K562 (cell line): Measurements from ENCODE around the gene CHML. TPM values are rescaled to one million over a fixed set of nuclear protein-coding genes. Genes with fewer than 3 reads are reported as not detected.

Source experiments
- AFF1 ChIP-seq, 2 experiments: fragments of 450-650 bp; IDR thresholded peaks; 2 replicates each; pipeline ENCODE4 v1.6.1; 2018; ENCODE audit warnings: mild to moderate bottlenecking in 2 of 2, low read depth in 1 of 2; ENCODE audit not compliant: partially characterized antibody in 2 of 2
- BRF2 ChIP-seq: IDR thresholded peaks from 3 replicates; pipeline ENCODE4 v1.6.1; 2011; ENCODE audit warnings: borderline replicate concordance, mild to moderate bottlenecking; ENCODE audit not compliant: insufficient read length, insufficient read depth
- CBX3 ChIP-seq, 2 experiments: IDR thresholded peaks; 1 replicate in 1 of 2; 2 replicates in 1 of 2; pipeline ENCODE4 v1.6.1; 2012; ENCODE audit warnings: inconsistent platforms in 2 of 2, low read length in 2 of 2, borderline replicate concordance in 1 of 2, control low read depth in 1 of 2
- CEBPB ChIP-seq: fragments of 450-650 bp; IDR thresholded peaks from 2 replicates; pipeline ENCODE4 v1.6.1; 2016; ENCODE audit warnings: missing genetic modification characterization, missing compliant biosample characterization
- CTBP1 ChIP-seq: fragments of 450-650 bp; IDR thresholded peaks from 2 replicates; pipeline ENCODE4 v1.6.1; 2016; ENCODE audit warnings: borderline replicate concordance
- EP300 ChIP-seq: IDR thresholded peaks from 2 replicates; pipeline ENCODE4 v1.6.1; 2012; ENCODE audit warnings: low read length, improper control_type of control experiment
- GATA2 ChIP-seq: sonication (generic); formaldehyde crosslinking; IDR thresholded peaks from 2 replicates; pipeline ENCODE4 v1.4.0; 2020; ENCODE audit warnings: mild to moderate bottlenecking, missing genetic modification reagents
- MEF2A ChIP-seq: IDR thresholded peaks from 2 replicates; pipeline ENCODE4 v1.6.1; 2011; ENCODE audit warnings: low read depth, mild to moderate bottlenecking, low read length, moderate library complexity; ENCODE audit not compliant: control insufficient read depth
- MEIS2 ChIP-seq: fragments of 450-650 bp; IDR thresholded peaks from 2 replicates; pipeline ENCODE4 v1.6.1; 2014; ENCODE audit warnings: mild to moderate bottlenecking; ENCODE audit not compliant: partially characterized antibody
- NCOR1 ChIP-seq: fragments of 450-650 bp; IDR thresholded peaks from 2 replicates; pipeline ENCODE4 v1.6.1; 2016; ENCODE audit warnings: mild to moderate bottlenecking, moderate library complexity
- TBP ChIP-seq: optimal IDR thresholded peaks from 2 replicates; pipeline ENCODE3; 2011; ENCODE audit warnings: low read depth, low read length, improper control_type of control experiment
- USF2 ChIP-seq: sonication (generic); formaldehyde crosslinking; IDR thresholded peaks from 2 replicates; pipeline ENCODE4 v1.5.0; 2020; ENCODE audit warnings: missing genetic modification reagents
- ZBTB5 ChIP-seq: fragments of 450-650 bp; IDR thresholded peaks from 2 replicates; pipeline ENCODE4 v1.6.1; 2017; ENCODE audit warnings: antibody characterized with exemption
- ZFP91 ChIP-seq: sonication (generic); formaldehyde crosslinking; IDR thresholded peaks from 2 replicates; pipeline ENCODE4 v1.8.0; 2022; ENCODE audit warnings: mild to moderate bottlenecking, missing genetic modification reagents
- ZNF280A ChIP-seq: fragments of 450-650 bp; IDR thresholded peaks from 2 replicates; pipeline ENCODE4 v1.6.1; 2018; ENCODE audit warnings: mild to moderate bottlenecking, low read depth; ENCODE audit not compliant: partially characterized antibody
- ZNF384 ChIP-seq: IDR thresholded peaks from 2 replicates; pipeline ENCODE4 v1.6.1; 2012; ENCODE audit warnings: low read depth, low read length, improper control_type of control experiment
- ZNF764 ChIP-seq: fragments of 250-450 bp; sonication (Bioruptor Pico); IDR thresholded peaks from 2 replicates; pipeline ENCODE4 v1.4.0; 2020; ENCODE audit warnings: low read depth, mild to moderate bottlenecking, moderate library complexity
- polyA plus RNA-seq, 8 experiments: library from polyadenylated mRNA; depleted of rRNA in 4 of 8; stranded (reverse) in 5 of 8; unstranded in 3 of 8; fragments of >200 nt; fragmentation: Nextera tagmentation in 2 of 8; fragmentation: Illumina TruSeq in 1 of 8; extraction: Ambion mirVana in 2 of 8; extraction: Trizol in 1 of 8; gene quantifications; 2 replicates each; pipeline versions ENCODE4 v1.2.1 to v1.2.3, GENCODE V29; 2011 to 2014; ENCODE audit warnings: inconsistent platforms in 1 of 8, missing spikeins in 1 of 8
- total RNA-seq, 7 experiments: library from RNA; depleted of rRNA in 6 of 7; stranded (reverse); fragments of >200 nt in 6 of 7; fragmentation: Illumina TruSeq in 2 of 7; extraction: Trizol in 2 of 7; gene quantifications; 2 replicates each; pipeline versions ENCODE4 v1.2.1 to v1.2.3, GENCODE V29; 2011 to 2021; ENCODE audit warnings: low replicate concordance in 1 of 7

CHML gene
- total and polyA plus RNA-seq, 9 of the 15 experiments (the other 6 are each of a cell fraction or from before 2014, with no cell fraction given): 13.0 to 88.3 (median 62.8) TPM

- TF ChIP-seq GATA2 (CRISPR knock-in tag): no peak
- TF ChIP-seq ZNF764 (CRISPR knock-in tag): no peak
- no peak for TF ChIP-seq AFF1 (IDR thresholded peaks at IDR 0.05; ENCODE audit: low read depth in 1 of 2, partially characterized antibody in 2 of 2)
- TF ChIP-seq CBX3 (IDR thresholded peaks at IDR 0.05; ENCODE audit: borderline replicate concordance in 1 of 2, low read length in 2 of 2): peak in 1 of 2 experiments; percentile 88; a peak in 1 of 3 replicates
- no peak for TF ChIP-seq TBP
- peak; percentile 35; the same call in 1 of the 2 replicates for TF ChIP-seq ZNF384
- no peak for TF ChIP-seq CTBP1
- TF ChIP-seq ZBTB5: no peak
- TF ChIP-seq ZNF280A: no peak
- TF ChIP-seq USF2 (CRISPR knock-in tag): no peak
- peak; percentile 98 for TF ChIP-seq MEF2A
- peak; percentile 97 for TF ChIP-seq MEIS2
- TF ChIP-seq EP300: peak; percentile 25; the same call in 1 of the 2 replicates
- TF ChIP-seq CEBPB: peak; percentile 11; the same call in 1 of the 2 replicates
- TF ChIP-seq ZFP91 (CRISPR knock-in tag): no peak
- TF ChIP-seq NCOR1: peak; percentile 8; the same call in 1 of the 2 replicates
- no peak for TF ChIP-seq BRF2
Measured at GRCh38 chr1:241688940-241689368, 48.8 kb upstream of the CHML start (continued).
